GM13976 (cell line): ENCODE measurements around the gene TAS2R14.

Source experiments
- DNase-seq: peaks from one replicate; pipeline ENCODE4 v3.0.0; 2012; ENCODE audit warnings: low spot score
- in situ Hi-C: fragments of 300-500 bp; cut with MboI; formaldehyde crosslinking; loops from one replicate; pipeline ENCODE4 v1.12.0; 2022; ENCODE audit warnings: low sequenced_read_pairs, mixed read lengths, inconsistent platforms; ENCODE audit not compliant: unreplicated experiment
- TF ChIP-seq, protein P1 (sequence below): IDR thresholded peaks from 2 replicates; pipeline ENCODE4 v1.5.1; 2012; ENCODE audit warnings: borderline replicate concordance, mild to moderate bottlenecking; ENCODE audit not compliant: insufficient read depth; ENCODE audit errors: extremely low read depth, missing control alignments, control extremely low read depth

TAS2R14 gene, protein sequence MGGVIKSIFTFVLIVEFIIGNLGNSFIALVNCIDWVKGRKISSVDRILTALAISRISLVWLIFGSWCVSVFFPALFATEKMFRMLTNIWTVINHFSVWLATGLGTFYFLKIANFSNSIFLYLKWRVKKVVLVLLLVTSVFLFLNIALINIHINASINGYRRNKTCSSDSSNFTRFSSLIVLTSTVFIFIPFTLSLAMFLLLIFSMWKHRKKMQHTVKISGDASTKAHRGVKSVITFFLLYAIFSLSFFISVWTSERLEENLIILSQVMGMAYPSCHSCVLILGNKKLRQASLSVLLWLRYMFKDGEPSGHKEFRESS

DNA sequence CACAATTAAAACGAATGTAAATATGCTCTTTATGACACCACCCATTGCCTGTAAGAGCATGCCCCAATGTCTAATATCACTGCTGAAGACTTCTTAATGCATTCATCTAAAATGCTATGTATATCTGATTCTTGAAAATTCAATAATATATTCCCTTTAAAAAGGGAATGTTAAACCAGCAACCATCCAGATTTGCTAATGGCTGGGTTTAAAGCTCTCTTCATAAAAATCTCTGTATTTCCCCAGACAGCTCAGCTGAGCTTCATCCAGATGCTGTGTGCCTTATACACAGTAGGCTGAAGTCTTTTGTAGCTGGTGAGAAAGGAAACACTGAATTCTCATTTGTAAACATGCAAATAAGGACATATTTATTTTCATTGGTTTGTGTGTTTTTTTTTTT is at the start of gene TAS2R14:
TAS2R14 (minus strand) TSS at position 101 of the 400 bp plus-strand sequence; CDS start at position 45, 56 bp downstream.
- TF ChIP-seq, protein P1, sequence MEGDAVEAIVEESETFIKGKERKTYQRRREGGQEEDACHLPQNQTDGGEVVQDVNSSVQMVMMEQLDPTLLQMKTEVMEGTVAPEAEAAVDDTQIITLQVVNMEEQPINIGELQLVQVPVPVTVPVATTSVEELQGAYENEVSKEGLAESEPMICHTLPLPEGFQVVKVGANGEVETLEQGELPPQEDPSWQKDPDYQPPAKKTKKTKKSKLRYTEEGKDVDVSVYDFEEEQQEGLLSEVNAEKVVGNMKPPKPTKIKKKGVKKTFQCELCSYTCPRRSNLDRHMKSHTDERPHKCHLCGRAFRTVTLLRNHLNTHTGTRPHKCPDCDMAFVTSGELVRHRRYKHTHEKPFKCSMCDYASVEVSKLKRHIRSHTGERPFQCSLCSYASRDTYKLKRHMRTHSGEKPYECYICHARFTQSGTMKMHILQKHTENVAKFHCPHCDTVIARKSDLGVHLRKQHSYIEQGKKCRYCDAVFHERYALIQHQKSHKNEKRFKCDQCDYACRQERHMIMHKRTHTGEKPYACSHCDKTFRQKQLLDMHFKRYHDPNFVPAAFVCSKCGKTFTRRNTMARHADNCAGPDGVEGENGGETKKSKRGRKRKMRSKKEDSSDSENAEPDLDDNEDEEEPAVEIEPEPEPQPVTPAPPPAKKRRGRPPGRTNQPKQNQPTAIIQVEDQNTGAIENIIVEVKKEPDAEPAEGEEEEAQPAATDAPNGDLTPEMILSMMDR: no peak
- in situ Hi-C loops: no loop called here
- no peak for DNase-seq

GRCh38 chr12:10986812-10987211 is 47.7 kb upstream of the TAS2R14 start, which contains the start of gene TAS2R50:
Gene TAS2R50, minus strand, starts transcription at chr12:10986912. Its CDS starts 52 bp downstream, at chr12:10986860.
- DNase-seq: no peak
- in situ Hi-C loops: no loop called here
- TF ChIP-seq, protein P1: no peak

DNA sequence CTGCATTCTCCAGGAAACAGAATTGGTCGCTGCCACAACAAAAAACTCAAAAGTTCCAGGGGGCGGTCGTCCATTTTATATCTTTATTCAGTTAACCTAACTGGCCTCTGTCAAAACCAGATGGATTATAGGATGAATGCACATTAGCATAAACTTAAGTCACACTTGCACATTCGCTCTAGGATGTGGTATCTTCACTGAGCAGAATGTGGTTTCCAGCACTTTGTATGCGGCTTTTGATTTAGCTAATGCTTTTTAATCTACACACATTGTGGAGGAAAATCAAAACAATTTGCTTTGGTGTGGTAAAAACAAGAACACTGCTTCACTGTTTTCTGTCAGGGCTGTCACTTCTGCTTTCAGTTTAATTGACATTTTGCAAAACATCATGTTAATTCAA is 43.2 kb upstream of the TAS2R14 start:
- DNase-seq: no peak
- in situ Hi-C loops: no loop called here
- TF ChIP-seq, protein P1: no peak

DNA sequence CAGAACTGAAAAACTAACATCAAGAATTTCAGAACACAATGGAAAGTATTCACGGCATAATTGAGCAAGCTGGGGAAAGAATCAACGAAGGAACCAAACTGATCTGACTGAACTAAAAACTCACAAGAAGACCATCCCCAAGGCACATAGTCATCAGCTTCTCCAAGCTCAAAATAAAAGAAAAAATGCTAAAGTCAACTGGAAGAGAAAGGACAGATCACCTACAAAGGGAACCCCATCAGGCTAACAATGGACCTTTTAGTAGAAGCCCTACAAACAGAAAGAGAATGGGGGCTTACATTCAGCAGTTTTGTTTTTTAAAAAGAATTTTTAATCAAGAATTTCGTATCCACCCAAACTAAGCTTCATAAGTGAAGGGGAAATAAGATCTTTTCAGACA is 35.9 kb upstream of the TAS2R14 start:
- DNase-seq: no peak
- in situ Hi-C loops: no loop called here
- TF ChIP-seq, protein P1: no peak

DNA sequence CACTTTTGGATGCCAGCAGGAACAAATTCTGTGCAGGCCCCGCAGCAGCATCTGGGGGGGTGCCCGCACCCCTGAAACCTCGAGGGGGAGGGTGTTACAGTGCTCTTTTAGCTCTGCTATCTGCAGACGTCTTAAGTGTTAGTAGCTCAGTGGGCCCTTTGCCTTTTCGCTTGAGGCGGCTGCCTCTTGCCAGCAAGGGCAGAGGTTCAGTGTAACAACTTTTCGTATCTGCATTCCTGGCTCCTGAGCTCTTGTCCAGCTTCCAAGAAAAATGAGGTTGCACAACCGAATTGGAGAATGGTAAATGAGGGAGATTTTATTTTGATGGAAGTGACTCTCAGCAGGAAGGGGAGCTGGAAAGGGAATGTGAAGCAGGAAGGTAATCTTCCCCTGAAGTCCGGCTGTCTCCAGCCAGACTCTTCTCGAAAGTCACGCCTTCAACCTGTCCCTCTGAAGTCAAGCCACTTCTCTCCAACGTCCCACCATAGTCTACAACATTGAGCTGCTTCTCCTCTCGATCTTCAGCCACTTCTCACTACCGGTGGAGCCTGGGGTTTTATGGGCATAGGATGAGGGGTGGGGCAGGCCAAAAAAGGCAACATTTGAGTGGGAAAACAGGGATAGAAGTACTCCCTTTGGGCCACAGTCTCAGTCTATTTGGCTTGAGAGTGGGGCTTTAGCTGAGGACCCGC is 29.8 kb upstream of the TAS2R14 start:
- in situ Hi-C loops: no loop called here
- no peak for DNase-seq
- TF ChIP-seq, protein P1: no peak

DNA sequence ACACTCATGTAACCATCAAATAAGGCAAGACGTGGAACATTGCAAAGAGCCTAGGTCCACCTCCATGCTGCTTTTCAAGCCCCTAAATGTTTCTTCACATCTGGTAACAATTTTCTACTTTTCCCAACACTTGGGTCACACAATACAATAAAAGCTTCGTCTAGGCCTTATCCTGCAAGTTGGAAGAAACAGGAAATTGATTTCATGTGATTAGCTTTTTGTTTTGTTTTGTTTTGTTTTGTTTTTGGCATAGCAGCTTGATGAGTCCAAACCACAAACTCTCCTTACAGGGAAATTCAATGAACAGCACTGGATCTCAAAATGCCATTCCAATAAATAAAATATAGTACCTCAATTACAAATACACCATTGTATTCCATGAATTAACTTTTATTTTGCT is 28.3 kb upstream of the TAS2R14 start:
- DNase-seq: no peak
- in situ Hi-C loops: no loop called here
- TF ChIP-seq, protein P1: no peak

DNA sequence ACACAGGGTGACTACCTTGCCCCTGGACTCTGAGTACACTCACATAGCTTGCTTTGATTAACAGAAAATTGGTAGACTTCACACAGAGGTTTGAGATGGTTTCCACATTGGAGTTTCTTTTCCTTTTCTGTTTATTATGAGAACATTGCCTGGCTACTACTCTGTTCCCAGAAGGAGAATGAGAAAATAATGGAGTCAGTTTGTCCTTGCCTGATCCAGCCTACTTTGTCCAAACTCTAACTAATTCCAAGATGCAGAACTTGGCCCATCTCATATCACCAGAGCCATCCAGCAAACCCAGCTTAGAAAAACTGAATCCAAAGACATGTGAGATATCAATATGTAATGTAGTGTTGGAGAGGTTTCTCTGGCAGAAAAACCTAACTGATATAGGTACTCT is 27.3 kb upstream of the TAS2R14 start:
- TF ChIP-seq, protein P1: no peak
- DNase-seq: no peak
- in situ Hi-C loops: no loop called here
